IMR-90 (cell line): ENCODE measurements around the gene BLOC1S5.

ENCODE experiments used
- MAFK ChIP-seq: IDR thresholded peaks from 2 replicates; pipeline ENCODE4 v1.6.1; 2012; ENCODE audit warnings: low read depth, low read length, improper control_type of control experiment
- POLR2A ChIP-seq: IDR thresholded peaks from 2 replicates; pipeline ENCODE4 v1.6.1; 2012; ENCODE audit warnings: mild to moderate bottlenecking, low read depth, low read length
- RAD21 ChIP-seq: IDR thresholded peaks from 2 replicates; pipeline ENCODE4 v1.6.1; 2012; ENCODE audit warnings: low read length, improper control_type of control experiment
- RCOR1 ChIP-seq: IDR thresholded peaks from 2 replicates; pipeline ENCODE4 v1.6.1; 2012; ENCODE audit warnings: mild to moderate bottlenecking, low read length, improper control_type of control experiment; ENCODE audit not compliant: insufficient replicate concordance
- SMC3 ChIP-seq: fragments of 150-350 bp; IDR thresholded peaks from 2 replicates; pipeline ENCODE4 v1.6.1; 2016; ENCODE audit warnings: low read depth, mild to moderate bottlenecking, antibody characterized with exemption, low read length, moderate library complexity
- TF ChIP-seq, protein P1 (sequence below): conservative IDR thresholded peaks from 2 replicates; pipeline ENCODE4 v1.5.1; 2012; ENCODE audit warnings: mild to moderate bottlenecking, low read depth, low read length, improper control_type of control experiment

DNA sequence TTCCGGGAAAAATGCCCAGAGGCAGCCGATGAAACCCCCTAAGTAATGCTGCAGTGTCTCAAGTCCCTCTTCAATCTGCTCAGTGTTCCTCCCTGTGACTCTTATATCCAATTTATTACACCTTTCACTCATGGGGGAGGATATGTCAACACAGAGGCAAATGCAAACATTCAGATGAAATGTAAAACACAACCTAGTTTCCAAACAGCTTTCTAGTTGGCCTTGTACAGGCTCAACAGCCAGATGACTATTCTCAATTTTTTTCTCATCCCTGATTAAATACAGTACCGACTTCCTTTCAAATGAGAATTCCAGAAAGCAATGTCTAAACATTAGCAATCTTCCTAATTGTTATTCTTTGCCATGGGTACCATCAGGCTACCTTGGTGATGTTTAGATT lies 65.0 kb downstream of the BLOC1S5 start:
- TF ChIP-seq, protein P1, sequence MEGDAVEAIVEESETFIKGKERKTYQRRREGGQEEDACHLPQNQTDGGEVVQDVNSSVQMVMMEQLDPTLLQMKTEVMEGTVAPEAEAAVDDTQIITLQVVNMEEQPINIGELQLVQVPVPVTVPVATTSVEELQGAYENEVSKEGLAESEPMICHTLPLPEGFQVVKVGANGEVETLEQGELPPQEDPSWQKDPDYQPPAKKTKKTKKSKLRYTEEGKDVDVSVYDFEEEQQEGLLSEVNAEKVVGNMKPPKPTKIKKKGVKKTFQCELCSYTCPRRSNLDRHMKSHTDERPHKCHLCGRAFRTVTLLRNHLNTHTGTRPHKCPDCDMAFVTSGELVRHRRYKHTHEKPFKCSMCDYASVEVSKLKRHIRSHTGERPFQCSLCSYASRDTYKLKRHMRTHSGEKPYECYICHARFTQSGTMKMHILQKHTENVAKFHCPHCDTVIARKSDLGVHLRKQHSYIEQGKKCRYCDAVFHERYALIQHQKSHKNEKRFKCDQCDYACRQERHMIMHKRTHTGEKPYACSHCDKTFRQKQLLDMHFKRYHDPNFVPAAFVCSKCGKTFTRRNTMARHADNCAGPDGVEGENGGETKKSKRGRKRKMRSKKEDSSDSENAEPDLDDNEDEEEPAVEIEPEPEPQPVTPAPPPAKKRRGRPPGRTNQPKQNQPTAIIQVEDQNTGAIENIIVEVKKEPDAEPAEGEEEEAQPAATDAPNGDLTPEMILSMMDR: no peak
- TF ChIP-seq RAD21: no peak
- no peak for TF ChIP-seq POLR2A
- no peak for TF ChIP-seq MAFK
- TF ChIP-seq RCOR1: no peak
- TF ChIP-seq SMC3: no peak
